HAP-1 (cell line): ENCODE measurements around the gene SURF1.

Source experiments
- DNase-seq, 2 experiments: peaks; one replicate each; pipeline ENCODE4 v3.0.0-alpha.2; 2016 to 2020; ENCODE audit warnings: low spot score in 2 of 2
- H3K27me3 ChIP-seq: fragments of 250-450 bp; sonication (Bioruptor Pico); 2 replicates; pipeline ENCODE4 v1.5.1; 2020; ENCODE audit warnings: low read depth, mild to moderate bottlenecking, moderate library complexity
- H3K36me3 ChIP-seq: fragments of 250-450 bp; sonication (Bioruptor Pico); replicated peaks from 2 replicates; pipeline ENCODE4 v1.5.1; 2020; ENCODE audit warnings: mild to moderate bottlenecking
- H3K4me1 ChIP-seq: fragments of 250-450 bp; sonication (Bioruptor Pico); 2 replicates; pipeline ENCODE4 v1.5.1; 2020; ENCODE audit warnings: mild to moderate bottlenecking
- H3K4me3 ChIP-seq: fragments of 250-450 bp; sonication (Bioruptor Pico); 2 replicates; pipeline ENCODE4 v1.5.1; 2020; ENCODE audit warnings: mild to moderate bottlenecking, moderate library complexity
- H3K9me3 ChIP-seq: fragments of 250-450 bp; sonication (Bioruptor Pico); 2 replicates; pipeline ENCODE4 v1.5.1; 2020; ENCODE audit warnings: mild to moderate bottlenecking, moderate library complexity
- in situ Hi-C: fragments of 300-500 bp; cut with MboI; formaldehyde crosslinking; loops from 3 replicates; pipeline ENCODE4 v1.14.3; 2020; ENCODE audit warnings: low sequenced_read_pairs, inconsistent platforms, mixed read lengths

Gene SURF1

DNA sequence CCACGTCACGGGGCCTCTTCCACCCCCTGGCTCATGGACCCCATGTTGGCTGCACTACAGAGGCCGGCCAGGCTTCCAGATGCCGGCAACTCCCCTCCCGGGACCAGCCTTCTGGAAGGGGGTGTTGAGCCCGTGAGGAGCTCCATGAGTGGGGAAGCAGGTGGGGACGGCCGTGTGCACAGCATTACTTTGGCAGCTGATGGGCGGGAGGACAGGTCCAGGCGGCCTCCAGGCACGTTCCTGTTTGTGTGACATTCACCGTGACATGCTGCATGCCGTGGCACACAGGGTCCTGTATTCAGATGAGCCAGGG, 52.2 kb downstream of the SURF1 start:
- Histone ChIP-seq H3K9me3 (no peaks in the 10 kb centered on the region), H3K4me1 (no peaks in the 10 kb centered on the region), H3K36me3 (no peaks in the 10 kb centered on the region), H3K27me3 (peaks cover 3% of the 10 kb centered on the region; the same call in 1 of the 2 replicates), H3K4me3 (no peak overlapping the region)
- in situ Hi-C loops: no loop called here
- no peak for DNase-seq

- in situ Hi-C loops: no loop called here
- Histone ChIP-seq H3K9me3 (no peaks in the 10 kb centered on the region), H3K4me1 (no peaks in the 10 kb centered on the region), H3K4me3 (no peak overlapping the region), H3K27me3 (peaks cover 3% of the 10 kb centered on the region; the same call in 1 of the 2 replicates), H3K36me3 (no peaks in the 10 kb centered on the region)
- DNase-seq: no peak
Observed at GRCh38 chr9:133303266-133304157, 52.8 kb downstream of the SURF1 start.
